Trophoblast cell (in vitro differentiated cells and primary cell): ENCODE results near the gene RANBP3L. TPM values are rescaled to one million over a fixed set of nuclear protein-coding genes. Genes with fewer than 3 reads are reported as not detected.
"Not testable (repeated sequence)": the region's sequence is repeated elsewhere in the genome, so short reads cannot be mapped to it uniquely, and the experiment has no call there.

Experiments used
- DNase-seq, 2 donors: peaks; one replicate each; pipeline ENCODE4 v3.0.0-alpha.2; 2016
- H2AFZ ChIP-seq: 2 replicates; pipeline ENCODE4 v1.6.1; 2013; ENCODE audit warnings: low read length, moderate library complexity, mild to moderate bottlenecking; ENCODE audit not compliant: insufficient read depth, poor library complexity
- H2AK5ac ChIP-seq: 2 replicates; pipeline ENCODE4 v1.6.1; 2013; ENCODE audit warnings: mild to moderate bottlenecking, low read length
- H2BK120ac ChIP-seq: 2 replicates; pipeline ENCODE4 v1.6.1; 2013; ENCODE audit warnings: low read length, mild to moderate bottlenecking, moderate library complexity; ENCODE audit not compliant: insufficient read depth, poor library complexity
- H2BK12ac ChIP-seq: 2 replicates; pipeline ENCODE4 v1.6.1; 2013; ENCODE audit warnings: mild to moderate bottlenecking, low read length, moderate library complexity
- H2BK5ac ChIP-seq: 2 replicates; pipeline ENCODE4 v1.6.1; 2013; ENCODE audit warnings: low read length, low read depth, moderate library complexity, mild to moderate bottlenecking; ENCODE audit not compliant: poor library complexity
- H3K14ac ChIP-seq: 2 replicates; pipeline ENCODE4 v1.6.1; 2013; ENCODE audit warnings: mild to moderate bottlenecking, low read length
- H3K18ac ChIP-seq: 2 replicates; pipeline ENCODE4 v1.6.1; 2013; ENCODE audit warnings: mild to moderate bottlenecking, low read length
- H3K23ac ChIP-seq: 2 replicates; pipeline ENCODE4 v1.6.1; 2013; ENCODE audit warnings: low read length
- H3K27ac ChIP-seq: 2 replicates; pipeline ENCODE4 v1.5.1; 2013; ENCODE audit warnings: low read depth, mild to moderate bottlenecking, inconsistent platforms, low read length, moderate library complexity
- H3K27me3 ChIP-seq: 2 replicates; pipeline ENCODE4 v1.6.1; 2013; ENCODE audit warnings: inconsistent platforms, mild to moderate bottlenecking, low read length, moderate library complexity; ENCODE audit not compliant: insufficient read depth
- H3K36me3 ChIP-seq, 2 experiments: 1 replicate in 1 of 2; 2 replicates in 1 of 2; pipeline ENCODE4 v1.6.1; 2013; ENCODE audit warnings: low read length in 2 of 2, mild to moderate bottlenecking in 2 of 2, moderate library complexity in 1 of 2; ENCODE audit not compliant: insufficient read depth in 2 of 2, control insufficient read depth in 1 of 2
- H3K4ac ChIP-seq: 2 replicates; pipeline ENCODE4 v1.6.1; 2013; ENCODE audit warnings: low read depth, mild to moderate bottlenecking, low read length, moderate library complexity
- H3K4me1 ChIP-seq, 2 experiments: 1 replicate in 1 of 2; 2 replicates in 1 of 2; pipeline ENCODE4 v1.6.1; 2013; ENCODE audit warnings: low read length in 2 of 2, mild to moderate bottlenecking in 2 of 2, moderate library complexity in 1 of 2; ENCODE audit not compliant: insufficient read depth in 2 of 2, control insufficient read depth in 1 of 2
- H3K4me2 ChIP-seq: 2 replicates; pipeline ENCODE4 v1.6.1; 2013; ENCODE audit warnings: inconsistent platforms, mild to moderate bottlenecking, low read length, moderate library complexity
- H3K4me3 ChIP-seq: 2 replicates; pipeline ENCODE4 v1.5.1; 2013; ENCODE audit warnings: mild to moderate bottlenecking, low read depth, low read length, inconsistent platforms
- H3K79me1 ChIP-seq: one replicate; pipeline ENCODE4 v1.6.1; 2013; ENCODE audit warnings: low read length
- H3K79me2 ChIP-seq: 2 replicates; pipeline ENCODE4 v1.6.1; 2013; ENCODE audit warnings: low read length, mild to moderate bottlenecking; ENCODE audit not compliant: control insufficient read depth, insufficient read depth, poor library complexity
- H3K9ac ChIP-seq: 2 replicates; pipeline ENCODE4 v1.6.1; 2013; ENCODE audit warnings: mild to moderate bottlenecking, low read length
- H3K9me3 ChIP-seq: 2 replicates; pipeline ENCODE4 v1.6.1; 2013; ENCODE audit warnings: low read depth, mild to moderate bottlenecking, control low read depth, inconsistent platforms, low read length; ENCODE audit not compliant: insufficient read depth
- H4K12ac ChIP-seq: 2 replicates; pipeline ENCODE4 v1.6.1; 2013; ENCODE audit warnings: low read depth, mild to moderate bottlenecking, low read length, moderate library complexity
- H4K8ac ChIP-seq: 2 replicates; pipeline ENCODE4 v1.6.1; 2013; ENCODE audit warnings: low read depth, mild to moderate bottlenecking, low read length, moderate library complexity
- H4K91ac ChIP-seq: one replicate; pipeline ENCODE4 v1.6.1; 2013; ENCODE audit warnings: low read depth, mild to moderate bottlenecking, low read length, moderate library complexity
- WGBS: extraction: QIAGEN DNeasy Blood & Tissue Kit; methylation state at CpG from one replicate; pipeline ENCODE4 v1.1.7; 2013; ENCODE audit warnings: missing lambda C conversion rate; ENCODE audit not compliant: insufficient read length, insufficient coverage; ENCODE audit errors: extremely low coverage; 5-methylcytosine and 5-hydroxymethylcytosine counted together
- polyA plus RNA-seq: library from polyadenylated mRNA; stranded (reverse); fragments of 200-250 nt; gene quantifications from 2 replicates; pipeline ENCODE4 v1.2.3, GENCODE V29; 2013

The RANBP3L gene, protein sequence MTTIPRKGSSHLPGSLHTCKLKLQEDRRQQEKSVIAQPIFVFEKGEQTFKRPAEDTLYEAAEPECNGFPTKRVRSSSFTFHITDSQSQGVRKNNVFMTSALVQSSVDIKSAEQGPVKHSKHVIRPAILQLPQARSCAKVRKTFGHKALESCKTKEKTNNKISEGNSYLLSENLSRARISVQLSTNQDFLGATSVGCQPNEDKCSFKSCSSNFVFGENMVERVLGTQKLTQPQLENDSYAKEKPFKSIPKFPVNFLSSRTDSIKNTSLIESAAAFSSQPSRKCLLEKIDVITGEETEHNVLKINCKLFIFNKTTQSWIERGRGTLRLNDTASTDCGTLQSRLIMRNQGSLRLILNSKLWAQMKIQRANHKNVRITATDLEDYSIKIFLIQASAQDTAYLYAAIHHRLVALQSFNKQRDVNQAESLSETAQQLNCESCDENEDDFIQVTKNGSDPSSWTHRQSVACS
- polyA plus RNA-seq: not detected in 2 replicates

GRCh38 chr5:36301858-36302603 is at the start of gene RANBP3L:
Gene RANBP3L (minus strand): TSS chr5:36301902. CDS start chr5:36301416, 486 bp downstream.
- Histone ChIP-seq H4K91ac (no peak within 1 kb of the TSS), H3K27ac (no peak within 1 kb of the TSS), H3K36me3 (no peaks in the 10 kb centered on the region), H3K4me3 (no peak within 1 kb of the TSS), H3K4me2 (no peak within 1 kb of the TSS), H3K79me1 (no peaks in the 10 kb centered on the region), H2AK5ac (no peak within 1 kb of the TSS), H2BK120ac (no peak within 1 kb of the TSS), H3K27me3 (no peaks in the 10 kb centered on the region), H3K9ac (no peak within 1 kb of the TSS), H3K4ac (no peak within 1 kb of the TSS), H3K79me2 (no peaks in the 10 kb centered on the region), H3K23ac (no peak within 1 kb of the TSS), H2AFZ (no peak within 1 kb of the TSS), H4K12ac (no peak within 1 kb of the TSS), H2BK5ac (no peak within 1 kb of the TSS), H3K14ac (no peak within 1 kb of the TSS), H2BK12ac (no peak within 1 kb of the TSS), H4K8ac (no peak within 1 kb of the TSS), H3K9me3 (no peaks in the 10 kb centered on the region), H3K18ac (no peak within 1 kb of the TSS), H3K4me1 (no peaks in the 10 kb centered on the region)
- DNase-seq: peak in 1 of 2 donors; percentile 18
- no CpG with 5 or more reads among the region's 5 CpGs for WGBS

DNA sequence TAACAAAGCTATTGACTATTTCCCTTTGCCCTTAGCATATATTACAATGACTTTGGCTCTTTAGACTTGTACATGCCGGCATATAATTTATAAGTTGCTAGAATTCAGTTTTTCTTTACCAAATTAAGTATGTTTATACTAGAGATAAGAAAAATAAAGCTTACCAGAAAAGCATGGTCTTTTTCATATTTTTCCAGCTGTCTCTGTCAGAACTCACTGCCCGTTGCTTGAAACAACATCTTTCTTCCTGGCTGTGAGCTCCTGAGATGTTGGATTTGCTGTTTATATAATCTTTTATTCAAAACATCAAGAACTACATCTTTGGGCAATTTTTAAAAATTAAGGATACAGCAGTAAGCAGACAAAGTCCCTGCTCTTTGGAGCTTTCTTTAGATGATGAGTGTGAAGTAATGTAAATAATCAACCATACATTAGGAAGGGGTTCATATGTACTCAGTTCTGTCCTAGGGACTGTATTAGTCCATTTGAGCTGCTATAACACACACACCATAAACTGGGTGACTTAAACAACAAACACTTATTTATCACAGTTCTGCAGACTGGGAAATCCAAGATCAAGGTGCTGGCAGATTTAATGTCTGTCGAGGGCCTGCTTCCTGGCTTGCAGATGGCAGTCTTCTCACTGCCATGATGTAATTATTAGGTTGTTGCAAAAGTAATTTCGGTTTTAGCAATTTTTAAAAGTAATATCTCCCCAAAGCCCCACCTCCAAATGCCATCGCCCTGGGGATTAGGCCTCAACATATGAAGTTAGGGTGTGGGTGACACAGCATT is 45.4 kb upstream of the RANBP3L start:
- Histone ChIP-seq H2AFZ (no peak overlapping the region), H3K36me3 (no peaks in the 10 kb centered on the region), H2BK12ac (no peak overlapping the region), H3K4me2 (no peak overlapping the region), H3K27ac (no peak overlapping the region), H3K4ac (no peak overlapping the region), H3K4me1 (no peaks in the 10 kb centered on the region), H3K27me3 (no peaks in the 10 kb centered on the region), H4K12ac (no peak overlapping the region), H3K23ac (no peak overlapping the region), H2BK5ac (no peak overlapping the region), H3K18ac (no peak overlapping the region), H3K79me1 (no peaks in the 10 kb centered on the region), H3K9ac (no peak overlapping the region), H2AK5ac (no peak overlapping the region), H4K91ac (no peak overlapping the region), H2BK120ac (no peak overlapping the region), H3K9me3 (no peaks in the 10 kb centered on the region), H3K79me2 (no peaks in the 10 kb centered on the region), H3K14ac (no peak overlapping the region), H4K8ac (no peak overlapping the region), H3K4me3 (no peak overlapping the region)
- WGBS: no CpG with 5 or more reads among the region's 5 CpGs
- DNase-seq: no peak

DNA sequence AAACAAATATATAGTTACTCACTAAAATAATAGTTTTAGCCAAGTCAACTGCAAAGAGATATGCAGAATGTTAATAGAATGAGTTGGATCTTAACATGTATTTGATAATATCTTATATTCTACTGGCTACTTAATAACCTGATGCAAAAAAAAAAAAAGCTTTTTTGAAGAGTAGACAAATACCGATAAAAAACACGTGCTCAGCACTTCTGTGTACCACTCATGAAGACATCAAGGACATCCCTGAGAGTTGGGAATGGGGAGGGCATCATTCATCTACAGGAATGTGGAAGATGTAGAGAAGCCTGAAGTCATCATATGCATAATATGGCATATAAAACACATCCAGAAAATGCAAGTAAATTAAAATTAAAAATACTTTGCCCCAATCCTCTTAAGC is 43.2 kb upstream of the RANBP3L start:
- no peak overlapping the region for H3K27ac ChIP-seq
- no peak overlapping the region for H3K4me2 ChIP-seq
- DNase-seq: no peak
- H3K4ac ChIP-seq: no peak overlapping the region
- H3K79me1 ChIP-seq: no peaks in the 10 kb centered on the region
- no peak overlapping the region for H4K12ac ChIP-seq
- no peak overlapping the region for H3K14ac ChIP-seq
- H3K36me3 ChIP-seq: no peaks in the 10 kb centered on the region
- no peaks in the 10 kb centered on the region for H3K9me3 ChIP-seq
- WGBS: no CpG with 5 or more reads among the region's 2 CpGs
- no peak overlapping the region for H3K23ac ChIP-seq
- no peaks in the 10 kb centered on the region for H3K27me3 ChIP-seq
- no peak overlapping the region for H3K9ac ChIP-seq
- no peak overlapping the region for H2AFZ ChIP-seq
- H3K4me3 ChIP-seq: no peak overlapping the region
- H2BK120ac ChIP-seq: no peak overlapping the region
- H3K18ac ChIP-seq: no peak overlapping the region
- no peak overlapping the region for H2AK5ac ChIP-seq
- H4K91ac ChIP-seq: no peak overlapping the region
- no peak overlapping the region for H4K8ac ChIP-seq
- no peaks in the 10 kb centered on the region for H3K4me1 ChIP-seq
- H2BK12ac ChIP-seq: no peak overlapping the region
- no peaks in the 10 kb centered on the region for H3K79me2 ChIP-seq
- no peak overlapping the region for H2BK5ac ChIP-seq

- not testable (repeated sequence) for H3K27me3 ChIP-seq, H2BK5ac ChIP-seq, H2BK120ac ChIP-seq, H3K9ac ChIP-seq, H3K79me1 ChIP-seq, H3K4me1 ChIP-seq, H4K8ac ChIP-seq, H3K79me2 ChIP-seq, H3K23ac ChIP-seq, H2AFZ ChIP-seq, DNase-seq, H3K18ac ChIP-seq, H3K27ac ChIP-seq, H3K4me2 ChIP-seq, H4K91ac ChIP-seq, H2AK5ac ChIP-seq, H3K36me3 ChIP-seq, H3K9me3 ChIP-seq, H4K12ac ChIP-seq, H3K4ac ChIP-seq, H2BK12ac ChIP-seq, H3K14ac ChIP-seq, H3K4me3 ChIP-seq
- WGBS: no CpG with 5 or more reads among the region's 4 CpGs
These were observed 40.0 kb upstream of the RANBP3L start for GRCh38 chr5:36341720-36342119.
